GM18873 (cell line): Measurements from ENCODE around the gene TCF7L2.

Source experiments
- ATAC-seq: cut with Tn5 transposase; IDR thresholded peaks from one replicate; pipeline ENCODE4 v1.9.1; 2021; ENCODE audit warnings: mild to moderate bottlenecking, moderate library complexity, moderate number of reproducible peaks; ENCODE audit not compliant: unreplicated experiment, low FRiP score

The TCF7L2 gene

DNA sequence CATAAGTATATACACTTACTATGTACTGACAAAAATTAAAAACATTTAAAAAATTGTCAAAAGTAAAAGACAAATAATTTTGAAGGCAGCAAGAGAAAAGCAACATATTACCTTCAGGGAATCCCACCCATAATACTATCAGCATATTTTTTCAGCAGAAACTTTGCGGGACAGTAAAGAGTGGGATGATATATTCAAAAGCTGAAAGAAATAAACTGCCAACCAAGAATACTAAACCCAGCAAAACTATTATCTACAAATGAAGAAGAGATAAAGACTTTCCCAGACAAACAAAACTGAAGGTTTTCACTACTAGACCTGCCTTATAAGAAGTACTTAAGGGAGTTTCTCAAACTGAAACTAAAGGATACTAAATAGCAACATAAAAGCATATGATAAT lies 257.9 kb downstream of the TCF7L2 start:
- ATAC-seq = no peak

DNA sequence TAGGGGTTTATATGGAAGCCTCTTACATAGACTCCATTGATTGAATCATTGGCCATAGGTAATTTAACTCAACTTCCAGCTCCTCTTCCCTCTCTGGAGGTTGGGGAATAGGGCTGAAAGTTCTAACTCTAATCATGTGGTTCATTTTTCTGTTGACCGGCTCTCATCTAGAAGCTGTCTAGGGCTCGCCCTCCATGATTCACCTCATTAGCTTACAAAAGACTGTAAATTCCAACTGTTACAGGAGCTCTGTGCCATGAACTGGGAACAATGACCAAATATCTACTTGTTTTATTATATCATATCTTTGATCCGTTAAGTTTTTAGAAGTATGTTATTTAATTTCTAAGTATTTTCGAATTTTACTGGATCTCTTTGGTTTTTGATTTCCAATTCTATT lies 263.0 kb downstream of the TCF7L2 start:
- no peak for ATAC-seq

DNA sequence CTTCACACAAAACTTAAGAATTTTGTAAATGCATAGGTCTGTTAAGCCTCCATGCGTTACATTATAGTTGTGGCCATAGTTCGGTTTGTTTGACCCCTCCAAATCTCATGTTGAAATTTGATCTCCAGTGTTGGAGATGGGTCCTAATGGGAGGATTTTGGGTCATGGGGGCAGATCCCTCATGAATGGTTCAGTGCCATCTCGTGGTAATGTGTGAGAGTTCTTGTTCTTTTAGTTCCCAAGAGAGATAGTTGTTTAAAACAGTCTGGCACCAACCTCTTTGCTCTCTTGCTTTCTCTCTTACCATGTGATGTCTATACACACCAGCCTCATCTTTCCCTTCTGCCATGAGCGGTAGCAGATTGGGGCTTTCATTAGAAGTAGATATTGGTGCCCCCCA lies 264.3 kb downstream of the TCF7L2 start:
- no peak for ATAC-seq

DNA sequence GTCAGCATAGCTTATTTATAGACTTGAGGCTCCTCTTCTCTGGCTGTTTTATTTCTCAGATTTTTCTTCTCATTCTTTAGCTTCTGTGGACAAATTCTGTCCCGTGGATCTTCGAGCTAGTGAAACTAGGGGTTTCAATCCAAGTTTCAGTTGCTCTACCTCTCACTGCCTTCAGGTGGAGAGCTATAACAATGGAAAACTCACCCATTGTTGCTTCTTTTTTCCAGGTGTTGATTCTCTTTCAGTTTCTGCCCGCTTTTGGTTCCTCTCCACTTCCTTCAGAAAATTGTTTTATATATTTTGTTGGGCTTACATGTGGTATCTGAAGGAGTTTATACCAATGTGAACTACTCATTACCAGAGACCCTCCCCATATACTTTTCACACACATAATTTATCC lies 266.1 kb downstream of the TCF7L2 start:
- ATAC-seq = no peak
